Fibroblast of pulmonary artery (primary cell): Measurements from ENCODE around the gene CCDC187.

Source experiments
- DNase-seq: peaks from one replicate; pipeline ENCODE4 v3.0.0-alpha.2; 2010; ENCODE audit warnings: low read depth
- H3K4me3 ChIP-seq: replicated peaks from 2 replicates; pipeline ENCODE4 v1.5.1; 2011; ENCODE audit warnings: low read depth, mild to moderate bottlenecking, control low read depth, low read length, moderate library complexity
- TF ChIP-seq, protein P1 (sequence below): IDR thresholded peaks from 2 replicates; pipeline ENCODE4 v1.5.1; 2011; ENCODE audit warnings: mild to moderate bottlenecking, control low read depth, low read length, inconsistent platforms; ENCODE audit errors: missing control alignments

Gene CCDC187

DNA sequence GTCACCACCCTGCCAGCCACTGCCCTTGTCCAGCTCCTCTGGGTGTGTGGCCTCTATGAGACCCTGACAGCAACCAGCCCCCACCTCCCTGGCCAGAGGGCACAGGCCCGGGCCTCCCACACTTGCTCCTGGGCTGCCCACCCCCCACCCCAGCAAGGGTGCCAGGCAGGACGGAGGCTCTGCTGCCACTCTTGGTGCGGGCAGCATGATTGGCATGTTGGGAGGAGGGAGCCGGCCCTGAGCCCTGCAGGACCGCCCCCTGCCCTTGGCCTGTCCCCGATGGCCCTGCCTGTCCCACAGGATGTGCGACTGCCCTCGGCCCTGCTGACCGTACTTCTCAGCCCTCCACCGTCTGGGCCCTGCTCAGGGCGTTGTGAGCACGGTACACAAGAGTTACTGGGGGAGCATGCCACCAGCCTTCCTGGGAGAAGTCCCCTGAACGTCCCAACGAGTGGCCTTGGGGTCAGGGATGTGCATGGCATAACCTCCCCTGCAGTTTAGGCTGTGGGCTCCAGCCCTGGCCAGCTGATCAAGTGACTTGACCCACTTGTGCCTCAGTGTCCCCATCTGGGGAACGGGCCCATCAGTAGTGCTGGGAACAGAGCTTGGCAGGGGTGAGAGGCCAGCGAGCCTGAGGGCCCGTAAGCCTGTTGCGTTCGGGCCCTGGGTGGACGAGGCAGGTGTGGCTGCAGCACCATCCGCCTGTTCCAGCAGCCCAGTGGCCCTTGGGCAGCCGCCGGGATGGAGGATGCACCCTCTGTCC is 39.4 kb upstream of the CCDC187 start:
- DNase-seq, result no peak
- H3K4me3 ChIP-seq, result no peak overlapping the region
- TF ChIP-seq, protein P1, sequence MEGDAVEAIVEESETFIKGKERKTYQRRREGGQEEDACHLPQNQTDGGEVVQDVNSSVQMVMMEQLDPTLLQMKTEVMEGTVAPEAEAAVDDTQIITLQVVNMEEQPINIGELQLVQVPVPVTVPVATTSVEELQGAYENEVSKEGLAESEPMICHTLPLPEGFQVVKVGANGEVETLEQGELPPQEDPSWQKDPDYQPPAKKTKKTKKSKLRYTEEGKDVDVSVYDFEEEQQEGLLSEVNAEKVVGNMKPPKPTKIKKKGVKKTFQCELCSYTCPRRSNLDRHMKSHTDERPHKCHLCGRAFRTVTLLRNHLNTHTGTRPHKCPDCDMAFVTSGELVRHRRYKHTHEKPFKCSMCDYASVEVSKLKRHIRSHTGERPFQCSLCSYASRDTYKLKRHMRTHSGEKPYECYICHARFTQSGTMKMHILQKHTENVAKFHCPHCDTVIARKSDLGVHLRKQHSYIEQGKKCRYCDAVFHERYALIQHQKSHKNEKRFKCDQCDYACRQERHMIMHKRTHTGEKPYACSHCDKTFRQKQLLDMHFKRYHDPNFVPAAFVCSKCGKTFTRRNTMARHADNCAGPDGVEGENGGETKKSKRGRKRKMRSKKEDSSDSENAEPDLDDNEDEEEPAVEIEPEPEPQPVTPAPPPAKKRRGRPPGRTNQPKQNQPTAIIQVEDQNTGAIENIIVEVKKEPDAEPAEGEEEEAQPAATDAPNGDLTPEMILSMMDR, result no peak

DNA sequence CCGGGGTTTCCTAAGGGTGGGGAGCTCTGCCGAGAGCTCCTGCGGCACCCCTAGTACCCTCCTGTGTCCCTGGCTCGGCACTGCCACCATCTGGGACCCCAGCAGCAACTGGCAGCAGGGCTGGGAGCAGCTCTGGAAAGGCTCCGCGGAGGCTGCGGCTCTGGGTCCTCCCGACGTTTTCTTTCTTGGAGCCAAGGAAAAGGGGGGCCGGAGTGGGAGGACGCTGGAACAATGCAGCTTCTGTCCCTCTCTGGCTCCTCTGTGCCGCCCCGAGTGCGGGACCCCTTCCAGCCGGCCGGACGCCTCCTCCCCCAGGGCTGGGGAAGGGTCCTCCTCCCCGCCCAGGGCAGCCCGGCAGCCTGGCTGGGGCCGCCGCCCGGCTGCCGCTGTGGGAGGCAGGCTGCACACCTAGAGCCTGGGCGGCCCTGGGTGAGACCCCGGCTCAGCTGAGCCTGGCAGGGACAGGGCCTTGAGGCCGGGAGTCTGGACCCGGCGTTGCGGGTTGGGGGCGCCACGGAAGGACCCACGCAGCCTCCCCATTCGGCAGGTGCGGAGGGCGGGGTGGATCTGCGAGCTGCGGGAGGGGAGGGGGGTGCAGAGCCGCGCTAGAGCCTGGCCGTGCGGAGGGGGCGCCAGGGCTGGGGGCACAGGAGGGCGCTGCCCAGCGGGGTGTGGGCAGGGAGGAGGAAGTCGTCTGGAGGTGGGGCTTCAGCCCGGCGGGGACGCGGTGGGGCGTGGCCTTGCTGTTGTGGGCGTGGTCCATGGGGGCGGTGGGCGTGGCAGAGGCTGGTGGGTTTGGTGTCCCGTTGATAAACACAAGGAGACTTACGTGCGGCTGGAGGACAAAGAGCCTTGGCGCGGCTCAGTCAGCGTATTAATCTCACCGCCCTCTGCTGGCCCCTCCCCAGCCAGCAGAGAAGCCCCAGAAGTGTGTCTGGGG is 38.6 kb upstream of the CCDC187 start:
- peak; percentile 71 for DNase-seq

DNA sequence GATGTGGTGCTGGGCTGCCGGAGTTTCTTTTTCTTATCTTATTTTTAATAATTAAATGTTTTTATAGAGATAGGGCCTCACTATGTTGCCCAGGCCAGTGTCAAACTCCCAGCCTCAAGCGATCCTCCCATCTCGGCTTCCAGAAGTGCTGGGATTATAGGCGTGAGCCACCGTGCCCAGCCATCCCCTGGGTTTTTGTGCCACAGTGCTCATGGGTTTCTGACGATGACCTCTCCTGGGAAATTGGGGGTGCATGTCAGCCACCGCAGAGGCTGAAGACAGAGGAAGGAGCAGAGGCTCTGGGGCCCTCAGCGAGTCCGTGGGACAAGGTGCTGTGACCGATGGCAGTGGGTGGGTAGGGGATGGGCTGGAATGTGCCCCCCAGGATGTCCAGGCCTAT is 37.9 kb upstream of the CCDC187 start:
- no peak for DNase-seq
- TF ChIP-seq, protein P1, result no peak

More for the DNA sequence above, 38.6 kb upstream of the CCDC187 start:
- no peak overlapping the region for H3K4me3 ChIP-seq
- TF ChIP-seq, protein P1, result no peak

DNA sequence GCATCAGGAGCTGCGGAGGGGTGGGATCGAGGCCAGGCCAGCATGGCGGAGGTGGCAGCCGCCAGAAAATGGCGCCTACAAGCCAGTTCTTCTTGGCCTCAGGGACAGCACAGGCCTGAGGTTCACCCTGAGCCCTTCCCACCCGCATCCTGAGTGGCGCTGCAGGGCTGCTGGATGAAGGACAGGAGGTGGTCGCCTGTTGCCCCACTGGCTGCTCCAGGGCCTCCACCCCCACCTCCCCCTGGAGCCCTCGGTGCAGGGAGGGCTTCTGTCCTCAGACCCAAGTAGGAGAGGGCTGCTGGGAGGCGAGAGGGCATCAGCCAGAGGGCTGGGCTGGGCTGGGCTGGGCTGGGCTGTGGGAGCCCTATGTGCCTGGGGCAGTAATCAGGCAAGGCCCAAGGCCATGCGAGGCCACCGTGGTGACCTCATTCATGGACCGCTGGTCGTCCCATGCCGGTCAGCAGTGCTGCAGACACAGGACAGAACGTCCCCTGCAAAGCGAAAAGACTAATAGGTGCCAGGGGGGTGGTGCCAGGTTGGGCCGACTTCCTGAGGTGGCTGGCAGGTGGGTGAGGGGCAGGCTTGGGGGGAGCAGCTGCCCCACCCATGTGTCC is 37.3 kb upstream of the CCDC187 start:
- TF ChIP-seq, protein P1, result no peak
- DNase-seq, result no peak
- no peak overlapping the region for H3K4me3 ChIP-seq

More for the DNA sequence above, 37.9 kb upstream of the CCDC187 start:
- no peak overlapping the region for H3K4me3 ChIP-seq

DNA sequence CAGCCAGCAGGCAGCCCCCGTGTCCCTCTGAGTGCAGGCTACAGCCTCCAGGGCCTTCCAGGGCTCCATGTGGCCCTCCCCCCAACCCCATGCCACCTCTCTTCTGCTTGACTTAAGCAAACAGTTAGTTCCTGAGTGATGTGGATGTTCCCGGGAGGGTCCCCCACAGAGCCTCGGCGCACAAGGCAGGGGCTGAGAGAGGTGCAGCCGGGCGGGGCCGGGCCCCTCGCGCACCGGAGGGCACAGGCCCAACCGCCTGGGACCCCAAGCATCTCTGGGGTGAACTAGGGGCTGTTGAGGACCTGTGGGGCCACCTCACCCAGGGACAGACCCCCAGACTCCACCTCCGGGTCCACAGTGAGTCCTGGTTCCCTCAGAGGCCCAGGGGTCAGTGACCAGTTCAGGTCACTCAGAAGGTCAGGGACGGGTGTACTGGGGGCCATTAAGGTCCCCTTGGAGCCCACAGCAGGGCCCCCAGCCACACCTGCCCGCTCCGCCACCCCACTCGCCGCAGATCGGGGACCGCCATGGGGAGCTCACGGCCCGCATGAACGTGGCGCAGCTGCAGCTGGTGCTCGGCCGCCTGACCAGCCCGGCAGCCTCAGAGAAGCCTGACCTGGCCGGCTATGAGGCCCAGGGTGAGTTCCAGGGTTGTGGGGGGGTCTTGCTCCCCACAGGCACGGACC is 36.6 kb upstream of the CCDC187 start:
- no peak for DNase-seq
- H3K4me3 ChIP-seq, result no peak overlapping the region
- TF ChIP-seq, protein P1, result no peak

DNA sequence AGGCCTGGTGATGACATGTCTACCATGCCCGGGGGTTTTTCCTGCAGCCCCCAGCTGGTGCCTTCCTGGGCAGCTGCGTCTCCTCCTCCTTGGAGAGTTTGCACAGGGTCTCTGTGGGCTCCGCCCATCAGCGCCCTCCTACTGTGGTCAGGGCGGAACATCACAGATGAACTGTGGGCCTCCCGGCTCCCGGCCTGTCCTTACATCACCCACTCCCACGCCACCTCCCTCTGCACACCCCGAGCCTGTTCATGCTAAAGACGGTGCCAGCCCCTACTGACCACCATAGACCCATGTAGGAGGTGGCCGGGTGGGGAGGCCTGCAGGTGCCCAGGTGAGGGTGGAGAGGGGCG is 36.0 kb upstream of the CCDC187 start:
- TF ChIP-seq, protein P1, result no peak
- DNase-seq, result no peak
- no peak overlapping the region for H3K4me3 ChIP-seq
